Gastrocnemius medialis (tissue), 4 donors: ENCODE measurements around the gene PDE4D. TPM values are rescaled to one million over a fixed set of nuclear protein-coding genes. Genes with fewer than 3 reads are reported as not detected.
"Not testable (repeated sequence)": the region's sequence is repeated elsewhere in the genome, so short reads cannot be mapped to it uniquely, and the experiment has no call there.

Experiments used
- ATAC-seq, 2 donors: fragments of 150-250 bp; one replicate each; pipeline ENCODE4 v1.9.1; 2016
- DNase-seq, 2 donors: peaks; one replicate each; pipeline ENCODE4 v3.0.0-alpha.2; 2019
- H3K27ac ChIP-seq, 4 donors: fragments of 200-600 bp; sonication (generic); 1 replicate in 1 of 4; 2 replicates in 3 of 4; pipeline ENCODE4 v1.5.1; 2016 to 2018; ENCODE audit warnings: mild to moderate bottlenecking in 2 of 4, moderate library complexity in 1 of 4
- H3K27me3 ChIP-seq, 3 donors: fragments of 200-600 bp; sonication (generic) in 2 of 3; 1 replicate in 1 of 3; 2 replicates in 2 of 3; pipeline versions ENCODE4 v1.5.1 to v1.6.0; 2016 to 2019; ENCODE audit warnings: mild to moderate bottlenecking in 1 of 3, moderate library complexity in 1 of 3
- H3K36me3 ChIP-seq, 2 donors: fragments of 200-600 bp; sonication (generic) in 1 of 2; one replicate each; pipeline ENCODE4 v1.5.1; 2017 to 2018
- H3K4me1 ChIP-seq, 2 donors: fragments of 200-600 bp; sonication (generic) in 1 of 2; one replicate each; pipeline ENCODE4 v1.5.1; 2016 to 2017; ENCODE audit warnings: mild to moderate bottlenecking in 2 of 2
- H3K4me3 ChIP-seq, 4 donors: fragments of 200-600 bp; sonication (generic) in 3 of 4; 1 replicate in 1 of 4; 2 replicates in 3 of 4; pipeline ENCODE4 v1.5.1; 2016 to 2019; ENCODE audit warnings: mild to moderate bottlenecking in 2 of 4
- H3K9me3 ChIP-seq, 3 donors: fragments of 200-600 bp; sonication (generic) in 2 of 3; 1 replicate in 1 of 3; 2 replicates in 2 of 3; pipeline ENCODE4 v1.5.1; 2016 to 2019
- POLR2A ChIP-seq, 2 donors: fragments of 450-650 bp; IDR thresholded peaks; one replicate each; pipeline ENCODE4 v1.6.1; 2017; ENCODE audit warnings: antibody characterized with exemption in 2 of 2, mild to moderate bottlenecking in 2 of 2, moderate library complexity in 2 of 2
- in situ Hi-C, 4 donors: fragments of 200-750 bp; cut with MboI; loops; one replicate each; pipeline versions ENCODE4 v1.15.0 to v1.8.0; 2017; ENCODE audit warnings: low sequenced_read_pairs in 4 of 4
- intact Hi-C: fragments of 100-400 bp; cut with DNase I; formaldehyde crosslinking; loops from one replicate; pipeline ENCODE4 v1.15.1; 2023; ENCODE audit warnings: low total_unique reads
- total RNA-seq, 4 donors: library from RNA; depleted of rRNA; stranded (reverse); fragments of >200 nt; gene quantifications; one replicate each; pipeline versions ENCODE4 v1.1.0 to v1.2.3, GENCODE V29; 2016
- TF ChIP-seq, protein P1 (sequence below), 5 experiments: fragments of 450-650 bp in 3 of 5; fragments of 200-600 bp in 2 of 5; sonication (generic) in 2 of 5; IDR thresholded peaks in 4 of 5; conservative IDR thresholded peaks in 1 of 5; 1 replicate in 4 of 5; 2 replicates in 1 of 5; pipeline ENCODE4 v1.5.1; 2016 to 2019; ENCODE audit warnings: antibody characterized with exemption in 5 of 5, mild to moderate bottlenecking in 3 of 5, moderate library complexity in 3 of 5

Gene PDE4D
- total RNA-seq, 4 donors from 2014 or later, result 133 to 223 (median 185) TPM

DNA sequence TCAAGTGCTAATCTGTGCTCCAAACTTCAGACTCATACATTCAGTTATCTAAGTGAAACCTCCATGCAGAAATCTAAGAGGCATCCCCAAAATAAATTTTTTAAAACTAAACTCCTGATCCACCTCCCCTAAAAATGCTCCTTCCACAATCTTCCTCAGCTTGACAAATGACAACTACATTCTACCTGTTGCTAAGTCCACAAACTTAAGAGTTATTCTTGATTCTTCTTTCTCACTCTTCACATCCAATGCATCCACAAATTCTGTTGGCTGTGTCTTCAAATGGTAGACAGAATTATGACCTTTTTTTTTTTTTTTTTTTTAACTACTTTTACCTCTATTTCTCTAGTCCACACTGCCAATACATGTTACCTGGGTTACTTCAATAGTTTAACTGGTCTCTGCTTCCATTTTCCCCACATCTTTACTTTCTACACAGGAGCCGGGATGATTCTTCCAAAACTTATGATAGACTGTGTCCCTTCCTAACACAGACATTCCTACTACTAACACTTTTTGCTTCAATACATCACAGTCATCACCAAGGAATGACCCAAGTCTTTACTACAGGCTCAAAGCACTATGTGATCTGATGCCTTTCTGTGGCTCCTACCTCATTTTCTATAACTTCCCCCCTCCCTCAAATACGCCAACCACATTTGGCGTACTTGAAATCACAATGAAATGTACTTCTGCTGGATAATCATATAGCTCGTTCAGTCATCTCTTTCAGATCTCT is 143.6 kb downstream of the PDE4D start:
- Histone ChIP-seq H3K27me3 (no peaks in the 10 kb centered on the region), H3K4me1 (peaks cover 3 to 9% of the 10 kb centered on the region in 2 donors), H3K36me3 (no peaks in the 10 kb centered on the region), H3K27ac (no peak overlapping the region), H3K4me3 (no peak overlapping the region), H3K9me3 (no peaks in the 10 kb centered on the region)
- in situ Hi-C loops, result no loop called here
- no peak for DNase-seq
- ATAC-seq, result no peak
- TF ChIP-seq, protein P1, sequence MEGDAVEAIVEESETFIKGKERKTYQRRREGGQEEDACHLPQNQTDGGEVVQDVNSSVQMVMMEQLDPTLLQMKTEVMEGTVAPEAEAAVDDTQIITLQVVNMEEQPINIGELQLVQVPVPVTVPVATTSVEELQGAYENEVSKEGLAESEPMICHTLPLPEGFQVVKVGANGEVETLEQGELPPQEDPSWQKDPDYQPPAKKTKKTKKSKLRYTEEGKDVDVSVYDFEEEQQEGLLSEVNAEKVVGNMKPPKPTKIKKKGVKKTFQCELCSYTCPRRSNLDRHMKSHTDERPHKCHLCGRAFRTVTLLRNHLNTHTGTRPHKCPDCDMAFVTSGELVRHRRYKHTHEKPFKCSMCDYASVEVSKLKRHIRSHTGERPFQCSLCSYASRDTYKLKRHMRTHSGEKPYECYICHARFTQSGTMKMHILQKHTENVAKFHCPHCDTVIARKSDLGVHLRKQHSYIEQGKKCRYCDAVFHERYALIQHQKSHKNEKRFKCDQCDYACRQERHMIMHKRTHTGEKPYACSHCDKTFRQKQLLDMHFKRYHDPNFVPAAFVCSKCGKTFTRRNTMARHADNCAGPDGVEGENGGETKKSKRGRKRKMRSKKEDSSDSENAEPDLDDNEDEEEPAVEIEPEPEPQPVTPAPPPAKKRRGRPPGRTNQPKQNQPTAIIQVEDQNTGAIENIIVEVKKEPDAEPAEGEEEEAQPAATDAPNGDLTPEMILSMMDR (IDR thresholded peaks at IDR 0.05 in 4 of 5, conservative IDR thresholded peaks at IDR 0.05 in 1 of 5), result no peak
- no peak for TF ChIP-seq POLR2A (IDR thresholded peaks at IDR 0.05)
- intact Hi-C loops, result no loop called here

DNA sequence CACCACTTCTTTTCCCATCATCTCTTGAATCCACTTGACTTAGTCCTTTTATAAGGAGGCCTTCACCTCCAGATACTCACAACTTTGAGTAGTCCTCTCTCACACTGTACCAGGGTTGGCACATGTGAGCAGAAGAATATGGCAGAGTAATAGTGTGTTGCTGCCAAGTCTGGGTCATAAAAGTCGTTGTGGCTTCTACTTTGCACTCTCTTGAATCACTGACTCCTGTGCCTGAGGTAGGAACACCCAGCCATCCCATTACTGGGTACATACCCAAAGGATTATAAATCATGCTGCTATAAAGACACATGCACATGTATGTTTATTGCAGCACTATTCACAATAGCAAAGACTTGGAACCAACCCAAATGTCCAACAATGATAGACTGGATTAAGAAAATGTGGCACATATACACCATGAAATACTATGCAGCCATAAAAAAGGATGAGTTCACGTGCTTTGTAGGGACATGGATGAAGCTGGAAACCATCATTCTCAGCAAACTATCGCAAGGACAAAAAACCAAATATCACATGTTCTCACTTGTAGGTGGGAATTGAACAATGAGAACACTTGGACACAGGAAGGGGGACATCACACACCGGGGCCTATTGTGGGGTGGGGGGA is 145.4 kb downstream of the PDE4D start:
- H3K4me3 ChIP-seq, H3K9me3 ChIP-seq, in situ Hi-C loops, H3K36me3 ChIP-seq, DNase-seq, H3K27ac ChIP-seq, intact Hi-C loops, ATAC-seq, H3K27me3 ChIP-seq: not testable (repeated sequence)
- peaks cover 13 to 19% of the 10 kb centered on the region in 2 donors for H3K4me1 ChIP-seq

DNA sequence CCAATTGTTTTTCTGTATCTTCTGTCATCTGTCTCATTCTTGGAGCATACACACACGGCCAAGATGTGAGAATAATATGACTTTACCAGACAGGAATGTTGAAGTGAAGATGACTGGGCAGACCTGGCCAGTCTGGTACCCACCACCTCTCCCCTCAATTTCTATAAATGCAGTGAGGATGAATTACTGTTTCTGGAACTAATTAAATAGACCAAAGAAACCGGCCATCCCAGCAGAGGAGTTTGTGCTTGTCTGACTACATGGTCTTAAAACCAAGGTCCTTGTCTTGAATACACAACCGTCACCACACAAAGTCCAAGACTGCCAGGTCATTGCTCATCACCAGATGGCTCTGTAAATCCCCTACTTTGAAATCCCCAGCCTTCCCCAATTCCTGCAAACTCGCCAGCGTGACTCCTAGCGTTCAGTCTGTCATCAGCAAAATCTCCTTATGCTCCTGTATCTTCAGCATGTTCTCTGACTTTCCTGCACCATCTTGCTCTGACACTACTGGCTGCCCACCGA is 147.2 kb downstream of the PDE4D start:
- ATAC-seq, result peak in 1 of 2 donors; percentile 42
- no peak overlapping the region for H3K4me3 ChIP-seq
- H3K36me3 ChIP-seq, result no peaks in the 10 kb centered on the region
- H3K9me3 ChIP-seq, result no peaks in the 10 kb centered on the region
- H3K27me3 ChIP-seq, result no peaks in the 10 kb centered on the region
- no peak overlapping the region for H3K27ac ChIP-seq
- no peak for DNase-seq
- intact Hi-C loops (no loop called here), in situ Hi-C loops (no loop called here)
- peaks cover 13 to 19% of the 10 kb centered on the region in 2 donors for H3K4me1 ChIP-seq
- TF ChIP-seq, protein P1 (IDR thresholded peaks at IDR 0.05 in 4 of 5, conservative IDR thresholded peaks at IDR 0.05 in 1 of 5), result no peak
- no peak for TF ChIP-seq POLR2A (IDR thresholded peaks at IDR 0.05)

DNA sequence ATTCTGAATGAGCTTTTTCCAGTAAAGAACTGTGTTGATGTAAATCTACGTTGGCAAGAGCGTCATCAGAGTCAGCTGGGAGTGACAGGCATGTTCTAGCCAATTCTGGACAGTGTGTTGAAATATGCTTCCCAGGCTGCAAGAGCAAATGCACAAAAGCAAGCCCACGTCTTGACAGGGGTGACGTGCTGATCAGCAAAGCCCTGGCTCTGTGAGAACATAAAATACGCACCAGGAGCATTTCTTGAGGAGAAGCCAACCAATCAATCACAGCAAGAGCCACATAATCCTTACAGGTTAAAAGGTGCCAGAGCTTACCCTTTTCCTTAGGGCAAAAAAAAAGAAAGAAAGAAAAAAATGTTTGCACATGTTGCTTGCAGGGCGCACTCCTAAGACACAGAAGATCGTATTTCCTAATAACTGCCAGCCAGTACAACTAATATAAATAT is 148.1 kb downstream of the PDE4D start:
- in situ Hi-C loops (no loop called here), intact Hi-C loops (no loop called here)
- H3K27ac ChIP-seq, result peak overlapping the region in 3 of 4 donors; percentile 18 to 62 (median 31)
- TF ChIP-seq POLR2A (IDR thresholded peaks at IDR 0.05), result no peak
- TF ChIP-seq, protein P1 (IDR thresholded peaks at IDR 0.05 in 4 of 5, conservative IDR thresholded peaks at IDR 0.05 in 1 of 5), result no peak
- no peaks in the 10 kb centered on the region for H3K27me3 ChIP-seq
- ATAC-seq (peak; percentile 51 to 91), DNase-seq (peak in 1 of 2 donors; percentile 31)
- peak overlapping the region; percentile 5 to 26 (median 12) for H3K4me3 ChIP-seq
- H3K9me3 ChIP-seq, result no peaks in the 10 kb centered on the region
- no peaks in the 10 kb centered on the region for H3K36me3 ChIP-seq
- peaks cover 13 to 19% of the 10 kb centered on the region in 2 donors for H3K4me1 ChIP-seq

DNA sequence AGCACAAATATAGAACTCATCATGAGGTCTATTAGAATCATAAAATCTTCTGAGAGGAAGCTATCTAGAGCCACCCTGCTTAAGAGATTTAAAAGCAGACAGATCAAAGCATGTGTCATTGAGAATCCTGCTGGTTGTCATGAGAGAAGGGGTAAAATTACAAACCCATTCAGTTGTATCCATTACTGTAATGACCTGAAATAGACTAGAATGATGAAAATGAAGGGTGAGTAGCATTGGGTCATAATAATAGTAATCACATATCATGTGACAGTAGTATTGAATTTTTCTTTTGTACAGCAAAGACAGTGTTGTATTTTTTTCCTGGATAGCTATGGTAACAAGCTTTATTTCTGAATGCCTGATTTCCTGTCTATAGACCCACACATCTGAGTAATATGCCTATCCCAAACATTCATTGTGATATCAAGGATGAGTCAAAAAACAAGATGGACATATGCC is 149.0 kb downstream of the PDE4D start:
- intact Hi-C loops, result no loop called here
- H3K27ac ChIP-seq, result peak overlapping the region in 2 of 4 donors; percentile 31 to 62
- ATAC-seq (peak; percentile 35 to 52), DNase-seq (no peak)
- no peaks in the 10 kb centered on the region for H3K27me3 ChIP-seq
- H3K36me3 ChIP-seq, result no peaks in the 10 kb centered on the region
- TF ChIP-seq POLR2A (IDR thresholded peaks at IDR 0.05), result no peak
- TF ChIP-seq, protein P1 (IDR thresholded peaks at IDR 0.05 in 4 of 5, conservative IDR thresholded peaks at IDR 0.05 in 1 of 5), result no peak
- in situ Hi-C loops, result no loop called here
- no peak overlapping the region for H3K4me3 ChIP-seq
- H3K4me1 ChIP-seq, result peaks cover 13 to 19% of the 10 kb centered on the region in 2 donors
- no peaks in the 10 kb centered on the region for H3K9me3 ChIP-seq
